ENCODE data around the gene CTIF. TPM values are rescaled to one million over a fixed set of nuclear protein-coding genes. Genes with fewer than 3 reads are reported as not detected.

CTIF gene
- total and polyA plus RNA-seq, 4 donors: 10.6 to 26.7 (median 12.3) TPM

GRCh38 chr18:48727681-48728080, 188.8 kb downstream of the CTIF start:
- Histone ChIP-seq H3K9ac (ENCODE audit: low read depth in 1 of 2, low read length in 2 of 2) (no peak overlapping the region), H3K36me3 (ENCODE audit: control insufficient read depth in 4 of 4, insufficient read depth in 3 of 4, low read depth in 1 of 4, low read length in 3 of 4) (peaks cover 0 to 5% (median 2%) of the 10 kb centered on the region in 4 donors), H3K4me3 (ENCODE audit: low read depth in 1 of 3, low read length in 3 of 3) (no peak overlapping the region), H3K9me3 (ENCODE audit: control insufficient read depth in 4 of 4, low read length in 3 of 4) (no peaks in the 10 kb centered on the region), H3K4me1 (ENCODE audit: control insufficient read depth in 4 of 4, insufficient read depth in 4 of 4, low read length in 3 of 4) (no peaks in the 10 kb centered on the region), H3K27me3 (ENCODE audit: control insufficient read depth in 4 of 4, insufficient read depth in 4 of 4, low read length in 3 of 4) (no peaks in the 10 kb centered on the region), H3K27ac (ENCODE audit: low read depth in 1 of 2, low read length in 2 of 2) (no peak overlapping the region)
- 94% methylated on average over 2 of the region's 2 CpGs for WGBS
- no peak for TF ChIP-seq HNF4A (conservative IDR thresholded peaks at IDR 0.05)
- TF ChIP-seq TAF1 (conservative IDR thresholded peaks at IDR 0.05): no peak
- no peak for TF ChIP-seq GABPA (IDR thresholded peaks at IDR 0.05 in 1 of 2, conservative IDR thresholded peaks at IDR 0.05 in 1 of 2)
- no peak for TF ChIP-seq SP1 (IDR thresholded peaks at IDR 0.05)
- no peak for TF ChIP-seq FOXA2 (IDR thresholded peaks at IDR 0.05)
- TF ChIP-seq ATF3 (IDR thresholded peaks at IDR 0.05): no peak
- TF ChIP-seq ZBTB33 (IDR thresholded peaks at IDR 0.05): no peak
- no peak for TF ChIP-seq RXRA (IDR thresholded peaks at IDR 0.05)
- no peak for TF ChIP-seq HNF4G (IDR thresholded peaks at IDR 0.05)
- TF ChIP-seq, protein P1, sequence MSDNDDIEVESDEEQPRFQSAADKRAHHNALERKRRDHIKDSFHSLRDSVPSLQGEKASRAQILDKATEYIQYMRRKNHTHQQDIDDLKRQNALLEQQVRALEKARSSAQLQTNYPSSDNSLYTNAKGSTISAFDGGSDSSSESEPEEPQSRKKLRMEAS (IDR thresholded peaks at IDR 0.05): no peak
- no peak for TF ChIP-seq JUND (IDR thresholded peaks at IDR 0.05)
- TF ChIP-seq FOXA1 (IDR thresholded peaks at IDR 0.05): no peak
- TF ChIP-seq RAD21 (IDR thresholded peaks at IDR 0.05): no peak
- no peak for TF ChIP-seq NR2F2 (IDR thresholded peaks at IDR 0.05)
- TF ChIP-seq, protein P2, sequence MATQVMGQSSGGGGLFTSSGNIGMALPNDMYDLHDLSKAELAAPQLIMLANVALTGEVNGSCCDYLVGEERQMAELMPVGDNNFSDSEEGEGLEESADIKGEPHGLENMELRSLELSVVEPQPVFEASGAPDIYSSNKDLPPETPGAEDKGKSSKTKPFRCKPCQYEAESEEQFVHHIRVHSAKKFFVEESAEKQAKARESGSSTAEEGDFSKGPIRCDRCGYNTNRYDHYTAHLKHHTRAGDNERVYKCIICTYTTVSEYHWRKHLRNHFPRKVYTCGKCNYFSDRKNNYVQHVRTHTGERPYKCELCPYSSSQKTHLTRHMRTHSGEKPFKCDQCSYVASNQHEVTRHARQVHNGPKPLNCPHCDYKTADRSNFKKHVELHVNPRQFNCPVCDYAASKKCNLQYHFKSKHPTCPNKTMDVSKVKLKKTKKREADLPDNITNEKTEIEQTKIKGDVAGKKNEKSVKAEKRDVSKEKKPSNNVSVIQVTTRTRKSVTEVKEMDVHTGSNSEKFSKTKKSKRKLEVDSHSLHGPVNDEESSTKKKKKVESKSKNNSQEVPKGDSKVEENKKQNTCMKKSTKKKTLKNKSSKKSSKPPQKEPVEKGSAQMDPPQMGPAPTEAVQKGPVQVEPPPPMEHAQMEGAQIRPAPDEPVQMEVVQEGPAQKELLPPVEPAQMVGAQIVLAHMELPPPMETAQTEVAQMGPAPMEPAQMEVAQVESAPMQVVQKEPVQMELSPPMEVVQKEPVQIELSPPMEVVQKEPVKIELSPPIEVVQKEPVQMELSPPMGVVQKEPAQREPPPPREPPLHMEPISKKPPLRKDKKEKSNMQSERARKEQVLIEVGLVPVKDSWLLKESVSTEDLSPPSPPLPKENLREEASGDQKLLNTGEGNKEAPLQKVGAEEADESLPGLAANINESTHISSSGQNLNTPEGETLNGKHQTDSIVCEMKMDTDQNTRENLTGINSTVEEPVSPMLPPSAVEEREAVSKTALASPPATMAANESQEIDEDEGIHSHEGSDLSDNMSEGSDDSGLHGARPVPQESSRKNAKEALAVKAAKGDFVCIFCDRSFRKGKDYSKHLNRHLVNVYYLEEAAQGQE (IDR thresholded peaks at IDR 0.05): no peak
- DNase-seq (ENCODE audit: low spot score): no peak

GRCh38 chr18:48728204-48728833, 189.5 kb downstream of the CTIF start:
- Histone ChIP-seq H3K36me3 (ENCODE audit: control insufficient read depth in 4 of 4, insufficient read depth in 3 of 4, low read depth in 1 of 4, low read length in 3 of 4) (peaks cover 0 to 6% (median 2%) of the 10 kb centered on the region in 4 donors), H3K9ac (ENCODE audit: low read depth in 1 of 2, low read length in 2 of 2) (no peak overlapping the region), H3K9me3 (ENCODE audit: control insufficient read depth in 4 of 4, low read length in 3 of 4) (no peaks in the 10 kb centered on the region), H3K27ac (ENCODE audit: low read depth in 1 of 2, low read length in 2 of 2) (no peak overlapping the region), H3K4me3 (ENCODE audit: low read depth in 1 of 3, low read length in 3 of 3) (no peak overlapping the region), H3K27me3 (ENCODE audit: control insufficient read depth in 4 of 4, insufficient read depth in 4 of 4, low read length in 3 of 4) (no peaks in the 10 kb centered on the region), H3K4me1 (ENCODE audit: control insufficient read depth in 4 of 4, insufficient read depth in 4 of 4, low read length in 3 of 4) (no peaks in the 10 kb centered on the region)
- 89% methylated on average over 6 of the region's 6 CpGs for WGBS
- TF ChIP-seq, protein P2 (IDR thresholded peaks at IDR 0.05): no peak
- TF ChIP-seq FOXA2 (IDR thresholded peaks at IDR 0.05): no peak
- TF ChIP-seq ATF3 (IDR thresholded peaks at IDR 0.05): no peak
- TF ChIP-seq YY1 (IDR thresholded peaks at IDR 0.05): no peak
- no peak for TF ChIP-seq RAD21 (IDR thresholded peaks at IDR 0.05)
- TF ChIP-seq GABPA (IDR thresholded peaks at IDR 0.05 in 1 of 2, conservative IDR thresholded peaks at IDR 0.05 in 1 of 2): no peak
- no peak for TF ChIP-seq CTCF (IDR thresholded peaks at IDR 0.05; ENCODE audit: low read depth, low read length, missing input control)
- TF ChIP-seq JUND (IDR thresholded peaks at IDR 0.05): no peak
- DNase-seq (ENCODE audit: low spot score): no peak

Measured in liver (tissue), 9 donors.